Activated T-helper 1 cell treated with Interleukin-2 at 50 U/mL for 16 hours (primary cell): ENCODE measurements around the gene SHKBP1.

ENCODE experiments used
- DNase-seq: peaks from one replicate; pipeline ENCODE4 v3.0.0-alpha.2; 2020; ENCODE audit warnings: low read depth

SHKBP1 gene

GRCh38 chr19:40601134-40601974 lies 24.7 kb downstream of the SHKBP1 start, which contains the start of gene LTBP4:
Gene LTBP4 (plus strand): TSS chr19:40601369. CDS start chr19:40601388, 19 bp downstream.
- peak; percentile 15 for DNase-seq

DNA sequence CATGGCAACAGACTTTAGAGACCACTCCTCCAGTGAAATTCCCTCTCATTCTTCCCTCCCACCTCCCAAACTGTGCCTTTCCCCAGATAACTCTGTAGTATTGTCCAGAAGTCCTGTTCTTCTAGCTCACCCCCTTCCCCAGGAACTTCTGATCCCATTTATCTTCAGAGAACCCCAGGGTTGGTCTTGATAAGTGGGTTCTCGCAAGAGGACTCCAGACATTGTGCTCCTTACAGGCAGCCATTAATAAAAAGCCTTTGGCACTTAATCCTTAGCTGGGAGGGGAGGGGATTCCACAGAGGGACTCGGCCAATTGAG lies 26.4 kb downstream of the SHKBP1 start:
- no peak for DNase-seq

DNA sequence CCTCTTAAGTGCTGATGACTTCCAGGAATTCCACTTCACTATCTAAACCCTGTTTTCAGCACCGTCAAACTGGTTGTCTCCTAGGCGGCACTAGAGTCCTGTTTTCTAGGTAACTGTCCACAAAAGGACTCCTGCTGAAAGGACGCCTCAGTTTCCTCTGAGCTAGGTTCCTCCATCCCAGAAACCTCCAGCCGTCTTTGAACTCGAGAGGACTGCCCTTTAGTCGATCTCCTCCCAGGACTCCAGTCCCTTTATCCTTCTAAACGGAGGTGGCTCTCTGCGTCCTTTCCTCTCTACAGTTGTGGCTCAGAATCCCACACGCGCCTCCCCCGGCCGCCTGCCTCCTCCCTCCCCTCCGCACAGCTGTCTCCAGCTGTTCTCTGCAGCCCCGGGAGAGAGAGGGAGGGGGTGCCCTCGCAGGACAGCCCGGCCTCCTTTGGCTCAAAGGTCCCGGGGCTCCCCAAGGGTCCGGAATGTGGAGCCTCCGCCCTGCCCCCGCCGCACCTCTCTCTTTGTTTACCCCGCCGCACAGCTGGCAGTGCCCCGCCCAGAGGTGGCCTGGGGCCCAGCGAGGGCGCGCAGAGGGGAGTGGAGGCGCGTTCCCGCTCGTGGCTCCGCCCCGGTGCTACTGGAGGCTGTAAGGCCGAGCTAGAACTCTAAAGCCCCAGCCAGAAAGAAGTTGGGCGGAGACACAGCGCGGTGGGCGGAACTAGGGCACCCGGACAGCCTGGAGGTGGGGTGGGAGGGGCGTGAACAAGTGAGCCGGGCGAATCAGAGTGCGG lies 26.9 kb downstream of the SHKBP1 start:
- DNase-seq, result peak; percentile 92

DNA sequence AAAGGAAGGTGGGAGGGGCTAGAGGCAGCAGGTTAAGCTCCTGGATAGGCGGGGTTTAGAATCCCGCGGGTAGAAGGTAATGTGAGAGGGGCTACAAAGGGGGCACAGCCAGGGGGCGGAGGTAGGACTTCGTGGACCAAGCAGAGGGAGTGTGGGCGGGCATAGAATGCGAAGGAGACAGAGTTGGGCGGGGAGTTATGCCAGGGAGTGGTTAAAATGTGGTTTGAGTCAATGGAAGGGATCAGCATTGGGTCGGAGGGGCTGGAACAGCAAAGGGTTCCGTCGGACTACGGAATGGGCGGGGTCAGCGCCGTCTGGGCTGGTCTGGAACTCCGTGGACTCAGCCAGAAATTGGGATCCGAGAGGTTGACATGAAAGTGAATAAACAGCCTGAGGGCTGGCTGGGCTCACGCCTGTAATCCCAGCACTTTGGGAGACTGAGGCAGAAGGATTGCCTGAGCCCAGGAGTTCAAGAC lies 27.5 kb downstream of the SHKBP1 start:
- no peak for DNase-seq

DNA sequence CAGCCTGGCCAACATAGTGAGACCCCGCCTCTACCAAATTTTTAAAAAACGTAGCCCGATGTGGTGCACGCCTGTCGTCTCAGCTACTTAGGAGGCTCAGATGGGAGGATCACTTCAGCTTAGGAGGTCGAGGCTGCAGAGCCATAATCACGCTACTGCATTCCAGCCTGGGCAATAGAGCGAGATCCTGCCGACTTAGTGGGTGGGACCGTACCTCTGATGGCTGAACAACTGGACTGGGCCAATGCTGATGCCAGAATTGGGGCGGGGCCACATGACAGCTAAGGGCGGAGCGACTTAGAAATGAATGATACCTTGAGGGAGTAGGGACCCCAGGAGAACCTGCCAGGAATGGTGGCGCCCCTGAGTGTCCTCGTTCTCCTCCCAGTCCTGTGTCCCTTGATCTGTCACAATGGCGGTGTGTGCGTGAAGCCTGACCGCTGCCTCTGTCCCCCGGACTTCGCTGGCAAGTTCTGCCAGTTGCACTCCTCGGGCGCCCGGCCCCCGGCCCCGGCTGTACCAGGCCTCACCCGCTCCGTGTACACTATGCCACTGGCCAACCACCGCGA lies 28.1 kb downstream of the SHKBP1 start:
- DNase-seq, result no peak

- peak; percentile 79 for DNase-seq
Measured at GRCh38 chr19:40605216-40605971, 28.7 kb downstream of the SHKBP1 start.

- DNase-seq, result no peak
Measured at GRCh38 chr19:40607311-40608239, 30.9 kb downstream of the SHKBP1 start.

DNA sequence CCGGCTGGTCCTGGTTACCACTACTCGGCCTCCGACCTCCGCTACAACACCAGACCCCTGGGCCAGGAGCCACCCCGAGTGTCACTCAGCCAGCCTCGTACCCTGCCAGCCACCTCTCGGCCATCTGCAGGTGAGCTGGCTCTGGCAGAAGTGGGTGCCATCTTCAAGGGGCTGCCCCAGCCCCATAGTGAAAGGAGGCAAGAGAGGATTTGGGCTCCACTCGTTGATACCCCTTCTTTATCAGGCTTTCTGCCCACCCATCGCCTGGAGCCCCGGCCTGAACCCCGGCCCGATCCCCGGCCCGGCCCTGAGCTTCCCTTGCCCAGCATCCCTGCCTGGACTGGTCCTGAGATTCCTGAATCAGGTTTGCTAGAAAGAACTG lies 31.6 kb downstream of the SHKBP1 start:
- DNase-seq, result no peak

DNA sequence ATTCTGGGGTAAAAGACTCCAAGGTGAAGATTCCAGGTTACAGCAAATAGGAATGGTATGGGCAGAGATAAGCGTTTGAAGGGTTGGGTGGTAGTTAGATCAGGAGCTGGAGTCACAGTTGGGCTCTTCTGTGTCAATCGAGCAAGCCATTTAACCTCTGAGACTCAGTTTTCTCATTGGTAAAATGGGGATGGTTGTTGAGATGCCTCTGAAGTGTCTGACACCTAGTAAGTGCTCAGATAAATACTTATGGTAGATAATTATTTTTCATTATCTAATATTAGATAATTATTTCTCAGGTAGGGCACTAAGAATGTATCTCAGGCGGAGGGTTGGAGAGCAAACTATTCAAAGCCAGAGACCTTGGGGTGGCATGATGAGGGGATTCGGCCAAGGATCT lies 32.3 kb downstream of the SHKBP1 start:
- no peak for DNase-seq

GRCh38 chr19:40609561-40610395 lies 33.1 kb downstream of the SHKBP1 start:
- peak; percentile 75 for DNase-seq

DNA sequence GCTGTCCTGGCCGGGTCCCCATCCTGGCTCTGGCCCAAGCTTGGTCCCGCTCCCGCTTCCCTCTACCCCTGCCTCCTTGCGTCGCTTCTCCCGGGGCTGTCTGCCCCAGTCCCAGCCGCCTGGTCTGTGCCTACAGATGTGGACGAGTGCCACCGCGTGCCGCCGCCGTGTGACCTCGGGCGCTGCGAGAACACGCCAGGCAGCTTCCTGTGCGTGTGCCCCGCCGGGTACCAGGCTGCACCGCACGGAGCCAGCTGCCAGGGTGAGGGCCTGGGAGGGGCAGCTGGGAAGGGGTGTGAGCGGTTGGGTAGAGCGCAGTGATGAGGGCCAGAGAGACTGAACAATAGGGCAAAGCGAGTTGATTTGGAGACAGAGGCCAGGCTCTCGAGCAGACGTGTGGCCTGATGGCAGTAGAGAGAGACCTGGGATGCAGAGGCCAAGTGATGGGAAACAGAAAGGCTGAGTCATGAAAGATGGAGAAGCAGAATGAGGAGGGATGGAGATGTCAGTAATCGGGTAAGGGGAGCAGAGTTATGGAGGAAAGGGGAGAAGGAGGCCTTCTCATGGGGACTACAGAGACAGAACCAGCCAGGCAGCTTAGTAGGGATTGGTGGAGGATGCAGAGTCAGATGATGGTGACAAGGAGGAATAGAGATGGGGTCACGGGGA lies 33.9 kb downstream of the SHKBP1 start:
- DNase-seq, result peak; percentile 56

DNA sequence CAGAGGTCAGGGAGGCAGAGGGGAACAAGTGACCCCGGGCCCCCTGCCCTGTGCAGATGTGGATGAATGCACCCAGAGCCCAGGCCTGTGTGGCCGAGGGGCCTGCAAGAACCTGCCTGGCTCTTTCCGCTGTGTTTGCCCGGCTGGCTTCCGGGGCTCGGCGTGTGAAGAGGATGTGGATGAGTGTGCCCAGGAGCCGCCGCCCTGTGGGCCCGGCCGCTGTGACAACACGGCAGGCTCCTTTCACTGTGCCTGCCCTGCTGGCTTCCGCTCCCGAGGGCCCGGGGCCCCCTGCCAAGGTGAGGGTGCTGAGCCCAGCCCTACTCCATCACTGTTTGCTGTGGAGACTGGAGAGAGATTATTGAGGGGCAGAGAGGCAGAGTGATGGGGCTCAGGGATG lies 34.4 kb downstream of the SHKBP1 start:
- DNase-seq, result peak; percentile 35

- no peak for DNase-seq
Measured at GRCh38 chr19:40611900-40612698, 35.4 kb downstream of the SHKBP1 start.

DNA sequence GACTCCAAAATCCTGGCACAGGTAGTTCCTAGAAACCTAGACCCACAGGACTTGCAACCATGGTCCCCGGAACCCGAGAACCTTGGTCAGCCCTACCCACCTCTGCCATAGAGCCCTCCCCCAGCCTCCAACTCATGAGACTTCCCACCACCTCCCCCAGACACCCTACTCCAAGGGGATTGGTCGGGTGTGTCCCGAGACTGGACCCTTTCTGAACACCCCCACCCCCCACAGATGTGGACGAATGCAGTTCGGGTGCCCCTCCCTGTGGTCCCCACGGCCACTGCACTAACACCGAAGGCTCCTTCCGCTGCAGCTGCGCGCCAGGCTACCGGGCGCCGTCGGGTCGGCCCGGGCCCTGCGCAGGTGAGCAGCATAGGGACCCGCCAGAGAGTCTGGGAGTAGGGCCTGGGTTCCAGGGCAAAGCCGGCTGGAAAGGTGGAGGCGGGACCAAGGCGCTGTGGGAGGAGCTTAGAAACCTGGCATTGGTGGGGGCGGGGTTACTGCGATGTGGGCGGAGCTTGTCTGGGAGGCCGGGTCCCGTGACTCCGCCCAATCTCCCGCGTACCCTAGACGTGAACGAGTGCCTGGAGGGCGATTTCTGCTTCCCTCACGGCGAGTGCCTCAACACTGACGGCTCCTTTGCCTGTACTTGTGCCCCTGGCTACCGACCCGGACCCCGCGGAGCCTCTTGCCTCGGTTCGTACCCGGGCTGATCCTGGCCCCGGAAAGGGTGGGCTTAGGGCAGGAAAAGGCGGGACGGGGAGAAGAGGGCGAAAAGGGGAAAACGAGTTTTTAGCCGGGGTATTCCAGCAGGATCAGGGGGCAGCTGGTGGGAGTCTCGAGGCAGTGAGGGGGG lies 36.4 kb downstream of the SHKBP1 start:
- DNase-seq, result peak; percentile 40

- DNase-seq, result peak; percentile 70
Measured at GRCh38 chr19:40613690-40614621, 37.3 kb downstream of the SHKBP1 start.

DNA sequence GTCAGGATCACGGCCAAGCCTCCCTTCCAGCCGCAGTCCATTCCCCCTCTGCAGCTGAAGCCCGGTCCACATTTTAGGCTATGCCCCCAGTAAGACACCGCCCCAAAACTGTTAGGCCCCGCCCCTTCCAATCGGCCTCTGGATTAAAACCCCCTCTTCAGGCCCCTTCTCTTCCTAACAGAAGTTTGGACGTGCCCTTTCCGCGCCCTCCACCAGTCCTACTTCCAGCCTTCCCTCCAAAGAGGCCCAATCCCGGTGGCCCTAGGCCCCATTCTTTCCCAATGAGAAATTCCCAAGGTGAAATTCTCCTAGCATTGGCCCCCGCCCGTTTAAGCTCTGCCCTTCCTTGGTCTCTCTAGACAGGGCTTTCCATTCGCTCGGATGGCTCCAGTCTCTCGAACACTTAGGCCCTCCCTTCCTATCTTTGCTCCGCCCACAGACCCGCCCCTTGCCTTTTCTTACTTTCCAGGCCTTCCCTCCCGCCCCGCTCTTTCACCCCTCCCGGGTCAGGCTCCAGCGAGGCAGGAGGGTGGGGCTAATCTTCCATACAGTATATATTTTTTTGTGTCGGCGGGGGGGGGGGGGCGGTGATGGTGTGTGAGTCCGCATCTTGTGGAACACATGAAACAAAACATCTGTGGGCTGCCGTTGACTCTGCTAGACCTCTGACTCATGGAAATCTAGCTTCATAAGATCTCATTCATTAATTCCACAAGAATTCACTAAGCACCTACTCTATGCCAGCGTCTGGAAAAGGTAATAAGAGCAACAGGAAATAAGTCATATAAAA lies 38.1 kb downstream of the SHKBP1 start:
- peak; percentile 55 for DNase-seq
